Myocyte (in vitro differentiated cells): ENCODE results near the gene KIF5C. TPM values are rescaled to one million over a fixed set of nuclear protein-coding genes. Genes with fewer than 3 reads are reported as not detected.

Source experiments
- DNase-seq: peaks from one replicate; pipeline ENCODE4 v3.0.0-alpha.2; 2012; ENCODE audit warnings: low read depth
- total RNA-seq: library from RNA; depleted of rRNA; stranded (reverse); fragments of >200 nt; gene quantifications from 2 replicates; pipeline ENCODE4 v1.2.3, GENCODE V29; 2014

KIF5C gene
- total RNA-seq, 1 donor from 2014 or later: 0.03 TPM

- DNase-seq: no peak
These were observed 12.4 kb downstream of the KIF5C start for GRCh38 chr2:148887350-148888002.

GRCh38 chr2:148888003-148888501 is 13.0 kb downstream of the KIF5C start:
- no peak for DNase-seq

DNA sequence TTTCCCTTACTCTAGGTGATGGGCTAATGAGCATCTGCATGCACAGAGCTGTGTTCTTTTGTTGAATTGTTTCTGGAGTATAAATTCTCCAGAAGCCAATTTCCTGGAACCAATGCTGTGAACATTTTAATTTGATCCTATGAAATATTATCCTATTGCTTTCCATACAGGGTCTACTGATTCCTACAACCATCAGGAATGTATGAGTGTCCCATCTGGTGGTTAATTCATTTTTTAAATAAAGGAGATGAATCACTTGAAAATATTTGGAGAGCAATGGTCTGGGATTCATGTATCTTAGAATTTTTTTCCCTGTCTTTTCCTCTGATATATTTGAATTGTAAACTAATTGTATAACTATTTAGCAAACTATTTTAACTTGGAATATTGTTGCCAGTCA is 14.0 kb downstream of the KIF5C start:
- DNase-seq: no peak

GRCh38 chr2:148893906-148894305 is 18.9 kb downstream of the KIF5C start:
- no peak for DNase-seq

GRCh38 chr2:148896136-148896535 is 21.1 kb downstream of the KIF5C start:
- no peak for DNase-seq

DNA sequence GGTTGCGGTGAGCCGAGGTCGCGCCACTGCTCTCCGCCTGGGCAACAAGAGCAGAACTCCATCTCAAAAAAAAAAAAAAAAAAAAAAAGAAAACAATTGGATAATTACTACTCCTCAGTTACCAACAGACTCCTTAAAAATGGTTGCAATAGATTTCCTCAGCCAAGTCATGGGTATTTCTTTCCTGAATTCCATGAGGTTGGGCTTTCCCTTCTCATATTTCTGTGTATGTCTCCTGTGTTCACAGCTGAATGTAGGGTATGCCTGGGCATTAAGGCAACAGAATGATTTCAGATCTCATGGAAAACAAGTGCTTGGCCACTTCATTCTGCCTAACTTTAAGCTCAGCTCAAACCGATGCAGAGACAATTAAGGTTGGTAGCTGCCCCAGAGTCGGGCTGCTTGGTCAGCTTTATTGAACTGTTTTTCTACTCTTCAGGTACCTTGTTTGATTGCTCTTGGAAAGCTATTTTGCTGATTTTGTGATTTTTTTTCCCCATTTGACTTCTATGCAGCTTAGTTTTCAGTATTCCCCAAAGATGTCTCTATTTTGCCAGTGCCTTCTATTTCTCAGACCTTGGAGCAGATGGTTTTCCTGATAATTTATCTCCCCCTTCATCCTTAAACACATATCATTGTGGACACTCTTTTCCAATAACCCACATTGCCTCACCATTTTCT is 24.8 kb downstream of the KIF5C start:
- DNase-seq: no peak

GRCh38 chr2:148900350-148900837 is 25.4 kb downstream of the KIF5C start:
- DNase-seq: no peak

GRCh38 chr2:148901142-148901541 is 26.1 kb downstream of the KIF5C start:
- no peak for DNase-seq

DNA sequence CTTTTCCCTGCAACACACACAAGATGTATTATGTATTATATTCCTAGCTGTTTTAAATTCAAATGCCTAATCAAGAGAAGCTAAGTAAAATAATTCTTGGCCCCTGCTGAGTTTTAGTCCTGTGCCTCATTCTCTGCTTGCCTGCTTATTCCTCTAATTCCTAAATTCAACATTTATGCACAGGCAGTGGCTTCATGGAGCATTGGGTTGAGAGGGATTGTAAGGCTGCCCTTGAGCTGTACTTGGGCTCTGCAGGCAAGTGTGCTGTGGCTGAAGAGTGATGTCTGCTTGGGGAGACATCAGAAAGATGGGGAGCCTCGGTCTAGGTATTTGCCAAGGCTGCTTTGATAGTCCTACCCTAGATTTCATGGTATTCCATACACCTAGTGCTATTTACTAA is 27.8 kb downstream of the KIF5C start:
- no peak for DNase-seq

DNA sequence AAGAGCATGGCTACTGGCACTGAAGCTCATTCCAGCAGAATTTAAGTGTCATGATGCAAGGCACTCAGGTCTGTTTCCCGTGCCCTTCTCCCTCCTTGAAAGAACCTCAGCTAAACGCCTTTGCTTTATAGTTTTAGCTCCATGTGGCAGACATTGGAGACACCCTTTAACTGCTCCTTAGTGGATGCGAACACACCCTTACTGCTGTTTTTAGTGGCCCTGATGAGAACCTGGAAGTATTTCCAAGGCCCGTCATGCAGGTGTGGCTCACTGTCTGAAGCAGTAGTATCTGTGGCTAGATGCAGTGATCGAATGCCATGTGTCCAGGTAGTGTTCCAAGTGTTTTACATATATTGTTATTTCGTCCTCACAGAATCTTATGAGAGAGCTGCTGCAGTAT is 28.3 kb downstream of the KIF5C start:
- DNase-seq: no peak

DNA sequence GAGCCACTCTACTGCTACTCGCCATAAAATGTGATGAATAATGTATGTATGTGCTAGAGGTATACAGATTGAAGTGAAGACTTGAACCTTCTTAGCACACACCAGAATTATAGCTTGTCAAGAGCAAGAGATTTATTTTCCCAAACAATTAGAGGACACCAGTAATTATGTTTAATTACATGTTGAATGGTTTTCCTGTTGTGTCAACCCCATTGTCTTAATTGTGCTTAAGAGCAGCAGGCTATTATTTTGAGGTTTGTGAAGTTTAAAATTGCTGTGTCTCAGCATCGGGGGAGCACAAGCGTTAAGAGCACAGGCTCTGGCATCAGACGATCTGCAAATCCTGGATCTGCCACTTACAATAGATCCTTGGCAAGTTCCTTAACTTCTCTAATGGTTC is 29.0 kb downstream of the KIF5C start:
- no peak for DNase-seq

GRCh38 chr2:148906124-148906523 is 31.1 kb downstream of the KIF5C start:
- peak; percentile 9 for DNase-seq

- DNase-seq: no peak
These were observed 32.2 kb downstream of the KIF5C start for GRCh38 chr2:148907085-148907785.

DNA sequence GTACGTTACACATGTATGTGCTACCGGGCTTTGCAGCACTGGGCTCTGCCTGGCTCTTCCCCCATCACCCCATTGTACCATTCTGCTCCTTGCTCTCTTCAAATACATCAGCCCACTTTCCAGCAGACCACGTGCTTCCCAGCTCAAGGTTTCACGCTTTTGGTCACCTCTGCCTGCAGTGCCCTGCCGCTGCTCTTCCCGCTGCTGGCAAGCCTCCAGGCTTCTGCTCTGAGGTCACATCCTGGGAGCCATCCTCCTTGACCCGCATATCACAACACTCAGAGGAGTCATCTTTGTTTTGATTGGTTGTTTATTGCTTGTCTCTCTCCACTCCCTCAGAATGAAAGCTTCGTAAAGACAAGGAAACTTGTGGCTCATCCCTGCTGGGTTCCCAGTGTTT is 34.1 kb downstream of the KIF5C start:
- peak; percentile 34 for DNase-seq

- DNase-seq: no peak
These were observed 38.0 kb downstream of the KIF5C start for GRCh38 chr2:148913061-148913460.

GRCh38 chr2:148913492-148913891 is 38.5 kb downstream of the KIF5C start:
- no peak for DNase-seq

DNA sequence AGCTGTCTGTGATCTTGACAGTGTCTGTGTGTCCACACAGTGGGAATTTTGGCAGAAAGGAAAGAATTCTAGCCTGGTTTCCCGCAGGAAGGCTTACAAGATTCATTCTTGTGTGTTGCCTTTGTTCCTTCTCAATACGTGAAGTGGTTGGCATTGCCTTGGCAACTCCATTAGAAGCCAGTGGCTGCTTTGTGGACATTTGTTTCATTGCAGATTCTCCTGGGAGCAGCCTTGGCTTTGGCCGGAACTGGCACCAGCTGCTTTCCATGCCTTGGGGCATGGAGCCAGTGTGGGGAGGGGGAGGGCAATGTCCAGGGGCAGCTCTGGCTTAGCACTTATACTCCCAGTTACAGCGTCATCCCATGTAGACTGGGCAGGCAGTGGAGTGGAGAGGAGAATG is 39.4 kb downstream of the KIF5C start:
- peak; percentile 70 for DNase-seq

GRCh38 chr2:148917431-148917830 is 42.4 kb downstream of the KIF5C start:
- DNase-seq: no peak

GRCh38 chr2:148918554-148918953 is 43.5 kb downstream of the KIF5C start:
- DNase-seq: no peak

GRCh38 chr2:148920559-148920958 is 45.5 kb downstream of the KIF5C start:
- DNase-seq: no peak

DNA sequence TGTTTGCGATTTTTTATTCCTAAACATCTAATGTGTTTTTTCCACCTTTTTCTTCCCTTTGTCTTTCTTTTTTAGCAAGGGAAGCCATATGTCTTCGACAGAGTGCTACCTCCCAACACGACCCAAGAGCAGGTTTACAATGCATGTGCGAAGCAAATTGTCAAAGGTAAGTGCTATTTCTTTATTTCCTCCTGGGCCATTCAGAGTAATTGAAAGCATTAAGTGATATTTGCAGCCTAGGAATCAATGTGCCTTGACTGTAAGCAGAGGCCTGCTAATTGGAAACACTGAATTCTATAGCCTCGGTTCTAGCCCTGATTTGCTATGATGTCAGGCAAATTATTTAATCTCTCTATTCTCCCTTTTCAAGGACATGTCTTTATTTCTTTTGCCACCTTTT is 47.0 kb downstream of the KIF5C start:
- no peak for DNase-seq

DNA sequence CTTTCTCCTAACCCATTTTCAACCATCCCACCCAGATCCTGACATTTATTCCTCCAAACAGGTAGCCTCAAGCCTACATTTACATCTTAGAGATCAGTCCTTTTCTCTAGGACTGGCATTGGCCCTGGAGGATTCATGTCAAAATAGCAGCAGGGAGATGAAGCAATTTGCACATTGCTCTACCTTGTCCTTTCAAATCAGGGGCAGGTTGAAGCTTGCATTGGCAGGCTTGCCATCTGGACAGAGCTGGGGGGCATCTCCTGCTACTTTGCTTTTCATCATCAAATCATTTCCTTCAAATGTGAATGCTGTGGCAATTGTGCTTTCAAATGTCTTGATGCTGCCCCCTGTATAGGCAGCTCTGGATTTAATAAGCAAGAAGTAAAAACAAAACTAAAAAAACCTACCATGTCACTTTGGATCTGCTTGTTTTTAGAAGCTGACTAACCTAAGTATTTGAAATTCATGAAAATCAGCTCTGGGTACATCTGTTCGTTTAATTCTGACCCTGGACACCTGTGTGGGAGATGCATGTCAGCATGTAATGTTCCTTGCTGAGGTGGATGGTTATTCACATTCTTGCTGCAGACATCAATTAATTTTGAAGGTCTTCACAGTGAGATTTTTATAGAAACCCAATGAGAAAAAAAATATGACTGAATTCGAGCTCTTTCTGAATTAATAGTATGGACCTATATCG is 47.9 kb downstream of the KIF5C start:
- no peak for DNase-seq
